ENCODE data around the gene LSAMP. TPM values are rescaled to one million over a fixed set of nuclear protein-coding genes. Genes with fewer than 3 reads are reported as not detected.
"Not testable (repeated sequence)": the region's sequence is repeated elsewhere in the genome, so short reads cannot be mapped to it uniquely, and the experiment has no call there.

LSAMP gene
- total and polyA plus RNA-seq, 5 donors from 2014 or later, result not detected

GRCh38 chr3:115845986-115846385 is 599.3 kb downstream of the LSAMP start:
- no peak overlapping the region for H3K4me3 ChIP-seq (ENCODE audit: low read depth, low read length)
- no peak for ATAC-seq (ENCODE audit: low read depth in 2 of 2)
- Mint-ChIP-seq H3K27ac (no peak overlapping the region), H3K4me3 (no peak overlapping the region), H3K9me3 (peaks cover 0 to 2% (median 0%) of the 10 kb centered on the region in 7 donors), H3K36me3 (no peaks in the 10 kb centered on the region), H3K4me1 (no peaks in the 10 kb centered on the region), H3K27me3 (no peaks in the 10 kb centered on the region)
- H3K4me1 ChIP-seq (ENCODE audit: control insufficient read depth, insufficient read depth, low read length, poor library complexity, severe bottlenecking), result no peaks in the 10 kb centered on the region
- no peaks in the 10 kb centered on the region for H3K36me3 ChIP-seq (ENCODE audit: control insufficient read depth, insufficient read depth, low read length)
- no peak overlapping the region for H3K27ac ChIP-seq (ENCODE audit: insufficient read depth, low read length, poor library complexity, severe bottlenecking)
- H3K27me3 ChIP-seq (ENCODE audit: control insufficient read depth, insufficient read depth, low read length), result no peaks in the 10 kb centered on the region
- H3K9me3 ChIP-seq (ENCODE audit: control insufficient read depth in 2 of 2, low read length in 2 of 2), result no peaks in the 10 kb centered on the region
- DNase-seq, result no peak

GRCh38 chr3:115844729-115845128 is 600.6 kb downstream of the LSAMP start:
- not testable (repeated sequence) for H3K4me3 ChIP-seq (ENCODE audit: low read depth, low read length); H3K9me3 Mint-ChIP-seq; H3K27me3 ChIP-seq (ENCODE audit: control insufficient read depth, insufficient read depth, low read length); H3K27me3 Mint-ChIP-seq; H3K4me3 Mint-ChIP-seq; ATAC-seq (ENCODE audit: low read depth in 2 of 2); H3K36me3 Mint-ChIP-seq; H3K9me3 ChIP-seq (ENCODE audit: control insufficient read depth in 2 of 2, low read length in 2 of 2); H3K36me3 ChIP-seq (ENCODE audit: control insufficient read depth, insufficient read depth, low read length); H3K4me1 ChIP-seq (ENCODE audit: control insufficient read depth, insufficient read depth, low read length, poor library complexity, severe bottlenecking); DNase-seq; H3K27ac ChIP-seq (ENCODE audit: insufficient read depth, low read length, poor library complexity, severe bottlenecking); H3K27ac Mint-ChIP-seq; H3K4me1 Mint-ChIP-seq

GRCh38 chr3:115843206-115843605 is 602.1 kb downstream of the LSAMP start:
- Mint-ChIP-seq H3K27ac (no peak overlapping the region), H3K9me3 (peaks cover 0 to 2% (median 0%) of the 10 kb centered on the region in 7 donors), H3K4me1 (no peaks in the 10 kb centered on the region), H3K4me3 (no peak overlapping the region), H3K27me3 (no peaks in the 10 kb centered on the region), H3K36me3 (no peaks in the 10 kb centered on the region)
- Histone ChIP-seq H3K27ac (ENCODE audit: insufficient read depth, low read length, poor library complexity, severe bottlenecking) (no peak overlapping the region), H3K9me3 (ENCODE audit: control insufficient read depth in 2 of 2, low read length in 2 of 2) (no peaks in the 10 kb centered on the region), H3K4me1 (ENCODE audit: control insufficient read depth, insufficient read depth, low read length, poor library complexity, severe bottlenecking) (no peaks in the 10 kb centered on the region), H3K4me3 (ENCODE audit: low read depth, low read length) (no peak overlapping the region), H3K36me3 (ENCODE audit: control insufficient read depth, insufficient read depth, low read length) (no peaks in the 10 kb centered on the region), H3K27me3 (ENCODE audit: control insufficient read depth, insufficient read depth, low read length) (no peaks in the 10 kb centered on the region)
- no peak for DNase-seq
- ATAC-seq (ENCODE audit: low read depth in 2 of 2), result no peak

- ATAC-seq (ENCODE audit: low read depth in 2 of 2) (no peak), DNase-seq (no peak)
- H3K9me3 ChIP-seq (ENCODE audit: control insufficient read depth in 2 of 2, low read length in 2 of 2), result no peaks in the 10 kb centered on the region
- Mint-ChIP-seq H3K27ac (no peak overlapping the region), H3K9me3 (peaks cover 0 to 2% (median 0%) of the 10 kb centered on the region in 7 donors), H3K4me1 (no peaks in the 10 kb centered on the region), H3K27me3 (peaks cover 6% of the 10 kb centered on the region), H3K4me3 (no peak overlapping the region), H3K36me3 (no peaks in the 10 kb centered on the region)
- no peaks in the 10 kb centered on the region for H3K27me3 ChIP-seq (ENCODE audit: control insufficient read depth, insufficient read depth, low read length)
- no peaks in the 10 kb centered on the region for H3K4me1 ChIP-seq (ENCODE audit: control insufficient read depth, insufficient read depth, low read length, poor library complexity, severe bottlenecking)
- no peak overlapping the region for H3K4me3 ChIP-seq (ENCODE audit: low read depth, low read length)
- H3K36me3 ChIP-seq (ENCODE audit: control insufficient read depth, insufficient read depth, low read length), result no peaks in the 10 kb centered on the region
- no peak overlapping the region for H3K27ac ChIP-seq (ENCODE audit: insufficient read depth, low read length, poor library complexity, severe bottlenecking)
These were observed 606.0 kb downstream of the LSAMP start for GRCh38 chr3:115839246-115839645.

- no peaks in the 10 kb centered on the region for H3K27me3 ChIP-seq (ENCODE audit: control insufficient read depth, insufficient read depth, low read length)
- Mint-ChIP-seq H3K9me3 (peaks cover 0 to 2% (median 0%) of the 10 kb centered on the region in 7 donors), H3K27me3 (peaks cover 6% of the 10 kb centered on the region)
These were observed 606.5 kb downstream of the LSAMP start for GRCh38 chr3:115838786-115839185.

GRCh38 chr3:115836944-115837343 is 608.3 kb downstream of the LSAMP start:
- H3K27me3 Mint-ChIP-seq, result peaks cover 6% of the 10 kb centered on the region
- Histone ChIP-seq H3K9me3 (ENCODE audit: control insufficient read depth in 2 of 2, low read length in 2 of 2) (no peaks in the 10 kb centered on the region), H3K27ac (ENCODE audit: insufficient read depth, low read length, poor library complexity, severe bottlenecking) (no peak overlapping the region), H3K4me3 (ENCODE audit: low read depth, low read length) (no peak overlapping the region), H3K4me1 (ENCODE audit: control insufficient read depth, insufficient read depth, low read length, poor library complexity, severe bottlenecking) (no peaks in the 10 kb centered on the region), H3K27me3 (ENCODE audit: control insufficient read depth, insufficient read depth, low read length) (no peaks in the 10 kb centered on the region), H3K36me3 (ENCODE audit: control insufficient read depth, insufficient read depth, low read length) (no peaks in the 10 kb centered on the region)
- H3K36me3 Mint-ChIP-seq, result no peaks in the 10 kb centered on the region
- H3K9me3 Mint-ChIP-seq, result peaks cover 0 to 2% (median 0%) of the 10 kb centered on the region in 7 donors
- H3K27ac Mint-ChIP-seq, result no peak overlapping the region
- H3K4me3 Mint-ChIP-seq, result no peak overlapping the region
- ATAC-seq (ENCODE audit: low read depth in 2 of 2) (no peak), DNase-seq (peak in 1 of 3 donors; percentile 19)
- H3K4me1 Mint-ChIP-seq, result no peaks in the 10 kb centered on the region

More at GRCh38 chr3:115838786-115839185, 606.5 kb downstream of the LSAMP start:
- H3K4me1 Mint-ChIP-seq, result no peaks in the 10 kb centered on the region
- Histone ChIP-seq H3K4me3 (ENCODE audit: low read depth, low read length) (no peak overlapping the region), H3K27ac (ENCODE audit: insufficient read depth, low read length, poor library complexity, severe bottlenecking) (no peak overlapping the region), H3K9me3 (ENCODE audit: control insufficient read depth in 2 of 2, low read length in 2 of 2) (no peaks in the 10 kb centered on the region), H3K4me1 (ENCODE audit: control insufficient read depth, insufficient read depth, low read length, poor library complexity, severe bottlenecking) (no peaks in the 10 kb centered on the region), H3K36me3 (ENCODE audit: control insufficient read depth, insufficient read depth, low read length) (no peaks in the 10 kb centered on the region)
- ATAC-seq (ENCODE audit: low read depth in 2 of 2) (no peak), DNase-seq (no peak)
- H3K36me3 Mint-ChIP-seq, result no peaks in the 10 kb centered on the region
- H3K27ac Mint-ChIP-seq, result no peak overlapping the region
- no peak overlapping the region for H3K4me3 Mint-ChIP-seq

- H3K36me3 ChIP-seq (ENCODE audit: control insufficient read depth, insufficient read depth, low read length), result no peaks in the 10 kb centered on the region
- Mint-ChIP-seq H3K4me3 (no peak overlapping the region), H3K27me3 (peaks cover 6% of the 10 kb centered on the region), H3K27ac (no peak overlapping the region), H3K36me3 (no peaks in the 10 kb centered on the region), H3K9me3 (no peaks in the 10 kb centered on the region), H3K4me1 (no peaks in the 10 kb centered on the region)
- no peaks in the 10 kb centered on the region for H3K4me1 ChIP-seq (ENCODE audit: control insufficient read depth, insufficient read depth, low read length, poor library complexity, severe bottlenecking)
- no peak for DNase-seq
- no peaks in the 10 kb centered on the region for H3K9me3 ChIP-seq (ENCODE audit: control insufficient read depth in 2 of 2, low read length in 2 of 2)
- ATAC-seq (ENCODE audit: low read depth in 2 of 2), result no peak
- peaks cover 3% of the 10 kb centered on the region for H3K27me3 ChIP-seq (ENCODE audit: control insufficient read depth, insufficient read depth, low read length)
- no peak overlapping the region for H3K4me3 ChIP-seq (ENCODE audit: low read depth, low read length)
- no peak overlapping the region for H3K27ac ChIP-seq (ENCODE audit: insufficient read depth, low read length, poor library complexity, severe bottlenecking)
These were observed 609.3 kb downstream of the LSAMP start for GRCh38 chr3:115835946-115836345.

- DNase-seq, result no peak
- no peaks in the 10 kb centered on the region for H3K9me3 Mint-ChIP-seq
- no peaks in the 10 kb centered on the region for H3K4me1 Mint-ChIP-seq
These were observed 611.2 kb downstream of the LSAMP start for GRCh38 chr3:115834068-115834467.

More at GRCh38 chr3:115834068-115834467, 611.2 kb downstream of the LSAMP start:
- Histone ChIP-seq H3K4me3 (ENCODE audit: low read depth, low read length) (no peak overlapping the region), H3K27ac (ENCODE audit: insufficient read depth, low read length, poor library complexity, severe bottlenecking) (no peak overlapping the region), H3K4me1 (ENCODE audit: control insufficient read depth, insufficient read depth, low read length, poor library complexity, severe bottlenecking) (no peaks in the 10 kb centered on the region), H3K27me3 (ENCODE audit: control insufficient read depth, insufficient read depth, low read length) (peaks cover 6% of the 10 kb centered on the region), H3K36me3 (ENCODE audit: control insufficient read depth, insufficient read depth, low read length) (no peaks in the 10 kb centered on the region), H3K9me3 (ENCODE audit: control insufficient read depth in 2 of 2, low read length in 2 of 2) (no peaks in the 10 kb centered on the region)
- peaks cover 16% of the 10 kb centered on the region for H3K27me3 Mint-ChIP-seq
- H3K27ac Mint-ChIP-seq, result no peak overlapping the region
- no peaks in the 10 kb centered on the region for H3K36me3 Mint-ChIP-seq
- ATAC-seq (ENCODE audit: low read depth in 2 of 2), result no peak
- no peak overlapping the region for H3K4me3 Mint-ChIP-seq
